Embryonic facial prominence (tissue), 1 donor: ENCODE data around the gene COA4.
"Not testable (repeated sequence)": the region's sequence is repeated elsewhere in the genome, so short reads cannot be mapped to it uniquely, and the experiment has no call there.

Source experiments
- DNase-seq: peaks from one replicate; pipeline ENCODE4 v3.0.0-alpha.2; 2016; ENCODE audit errors: extremely low spot score

The COA4 gene

GRCh38 chr11:73876424-73877310 lies at the start of gene COA4, which contains the start of gene PAAF1:
TSS of gene COA4 (minus strand) at chr11:73876846. CDS start at chr11:73873378, 3,468 bp downstream.
TSS of gene PAAF1 (plus strand) at chr11:73876999. CDS start at chr11:73877022, 23 bp downstream.
- DNase-seq: peak; percentile 95

- DNase-seq: no peak
Observed at GRCh38 chr11:73921180-73921579, 44.5 kb upstream of the COA4 start.

GRCh38 chr11:73916435-73916834 lies 39.8 kb upstream of the COA4 start:
- DNase-seq: no peak

GRCh38 chr11:73914284-73914683 lies 37.6 kb upstream of the COA4 start:
- DNase-seq: no peak

GRCh38 chr11:73913472-73913871 lies 36.8 kb upstream of the COA4 start:
- no peak for DNase-seq

GRCh38 chr11:73912026-73912425 lies 35.4 kb upstream of the COA4 start:
- DNase-seq: no peak

- DNase-seq: no peak
Observed at GRCh38 chr11:73907191-73907590, 30.5 kb upstream of the COA4 start.

GRCh38 chr11:73902303-73902702 lies 25.7 kb upstream of the COA4 start:
- no peak for DNase-seq

GRCh38 chr11:73894725-73895335 lies 18.2 kb upstream of the COA4 start:
- DNase-seq: no peak

GRCh38 chr11:73893041-73893440 lies 16.4 kb upstream of the COA4 start:
- DNase-seq: no peak

GRCh38 chr11:73889536-73889935 lies 12.9 kb upstream of the COA4 start:
- no peak for DNase-seq

- DNase-seq: no peak
Observed at GRCh38 chr11:73889019-73889418, 12.4 kb upstream of the COA4 start.

GRCh38 chr11:73888244-73888643 lies 11.6 kb upstream of the COA4 start:
- no peak for DNase-seq

GRCh38 chr11:73883856-73884255 lies 7.2 kb upstream of the COA4 start:
- no peak for DNase-seq

GRCh38 chr11:73880449-73880848 lies 3.8 kb upstream of the COA4 start:
- not testable (repeated sequence) for DNase-seq

GRCh38 chr11:73878771-73879170 lies 2.1 kb upstream of the COA4 start:
- DNase-seq: no peak

GRCh38 chr11:73875840-73876239 lies 806 bp downstream of the COA4 start:
- DNase-seq: no peak

- no peak for DNase-seq
Observed at GRCh38 chr11:73875380-73875779, 1.3 kb downstream of the COA4 start.

GRCh38 chr11:73872749-73873357 lies 3.8 kb downstream of the COA4 start:
- no peak for DNase-seq

- no peak for DNase-seq
Observed at GRCh38 chr11:73870261-73870660, 6.4 kb downstream of the COA4 start.

- no peak for DNase-seq
Observed at GRCh38 chr11:73869332-73869949, 7.2 kb downstream of the COA4 start.

- no peak for DNase-seq
Observed at GRCh38 chr11:73866586-73866996, 10.1 kb downstream of the COA4 start.
